H9 (cell line): ENCODE measurements around the gene SEMA3E. TPM values are rescaled to one million over a fixed set of nuclear protein-coding genes. Genes with fewer than 3 reads are reported as not detected.

Experiments
- DNase-seq: peaks from one replicate; pipeline ENCODE4 v3.0.0-alpha.2; 2017
- H2AFZ ChIP-seq: one replicate; pipeline ENCODE4 v1.6.1; 2013; ENCODE audit warnings: mild to moderate bottlenecking, low read length, control low read depth, moderate library complexity
- H2AK5ac ChIP-seq: 2 replicates; pipeline ENCODE4 v1.6.1; 2013; ENCODE audit warnings: low read length, control low read depth, mixed read lengths; ENCODE audit not compliant: insufficient read length
- H2BK120ac ChIP-seq: one replicate; pipeline ENCODE4 v1.6.1; 2013; ENCODE audit warnings: low read depth, mild to moderate bottlenecking, low read length, control low read depth, inconsistent platforms; ENCODE audit not compliant: poor library complexity, severe bottlenecking
- H2BK12ac ChIP-seq: 2 replicates; pipeline ENCODE4 v1.6.1; 2013; ENCODE audit warnings: low read length, control low read depth, mixed read lengths, low read depth; ENCODE audit not compliant: insufficient read length
- H2BK15ac ChIP-seq: 2 replicates; pipeline ENCODE4 v1.6.1; 2013; ENCODE audit warnings: low read depth, low read length, control low read depth
- H2BK20ac ChIP-seq: one replicate; pipeline ENCODE4 v1.6.1; 2013; ENCODE audit warnings: low read depth, mild to moderate bottlenecking, low read length, control low read depth, inconsistent platforms; ENCODE audit not compliant: poor library complexity, severe bottlenecking
- H2BK5ac ChIP-seq: 2 replicates; pipeline ENCODE4 v1.6.1; 2013; ENCODE audit warnings: low read length, control low read depth, mixed read lengths; ENCODE audit not compliant: insufficient read length
- H3K14ac ChIP-seq: 2 replicates; pipeline ENCODE4 v1.6.1; 2013; ENCODE audit warnings: low read length, control low read depth; ENCODE audit not compliant: insufficient read depth
- H3K18ac ChIP-seq: 2 replicates; pipeline ENCODE4 v1.6.1; 2013; ENCODE audit warnings: low read depth, mild to moderate bottlenecking, mixed read lengths, low read length, control low read depth; ENCODE audit not compliant: insufficient read length
- H3K23ac ChIP-seq: 2 replicates; pipeline ENCODE4 v1.6.1; 2013; ENCODE audit warnings: low read length, control low read depth, mixed read lengths, low read depth; ENCODE audit not compliant: insufficient read length
- H3K23me2 ChIP-seq: 2 replicates; pipeline ENCODE4 v1.6.1; 2013; ENCODE audit warnings: low read depth, mild to moderate bottlenecking, mixed read lengths, low read length, control low read depth; ENCODE audit not compliant: insufficient read length, poor library complexity, severe bottlenecking
- H3K27ac ChIP-seq: 2 replicates; pipeline ENCODE4 v1.5.1; 2013; ENCODE audit warnings: low read length, control low read depth, mixed read lengths, low read depth; ENCODE audit not compliant: insufficient read length
- H3K27me3 ChIP-seq: 2 replicates; pipeline ENCODE4 v1.6.1; 2013; ENCODE audit warnings: low read length, control low read depth, inconsistent platforms; ENCODE audit not compliant: insufficient read depth
- H3K4ac ChIP-seq: 2 replicates; pipeline ENCODE4 v1.6.1; 2013; ENCODE audit warnings: low read depth, mild to moderate bottlenecking, control low read depth, inconsistent platforms, low read length, moderate library complexity
- H3K4me1 ChIP-seq: 2 replicates; pipeline ENCODE4 v1.6.1; 2013; ENCODE audit warnings: low read length, control low read depth, inconsistent platforms; ENCODE audit not compliant: insufficient read depth
- H3K4me2 ChIP-seq: 2 replicates; pipeline ENCODE4 v1.6.1; 2013; ENCODE audit warnings: low read length, control low read depth, mixed read lengths; ENCODE audit not compliant: insufficient read length, insufficient read depth
- H3K56ac ChIP-seq: 2 replicates; pipeline ENCODE4 v1.6.1; 2013; ENCODE audit warnings: low read depth, mild to moderate bottlenecking, mixed read lengths, low read length, control low read depth; ENCODE audit not compliant: insufficient read length
- H3K79me1 ChIP-seq: 2 replicates; pipeline ENCODE4 v1.6.1; 2013; ENCODE audit warnings: low read depth, mild to moderate bottlenecking, moderate library complexity, low read length, control low read depth, inconsistent platforms; ENCODE audit not compliant: insufficient read depth, poor library complexity, severe bottlenecking
- H3K79me2 ChIP-seq: 2 replicates; pipeline ENCODE4 v1.6.1; 2013; ENCODE audit warnings: low read length, control low read depth, inconsistent platforms; ENCODE audit not compliant: insufficient read depth
- H3K9ac ChIP-seq: 2 replicates; pipeline ENCODE4 v1.6.1; 2013; ENCODE audit warnings: low read length, control low read depth, mixed read lengths; ENCODE audit not compliant: insufficient read length; ENCODE audit errors: extremely low read depth
- H3K9me3 ChIP-seq: one replicate; pipeline ENCODE4 v1.6.1; 2013; ENCODE audit warnings: low read depth, low read length, inconsistent platforms; ENCODE audit not compliant: control insufficient read depth
- H3T11ph ChIP-seq: one replicate; pipeline ENCODE4 v1.6.1; 2013; ENCODE audit warnings: mild to moderate bottlenecking, low read length, control low read depth, inconsistent platforms
- H4K20me1 ChIP-seq: one replicate; pipeline ENCODE4 v1.6.1; 2013; ENCODE audit not compliant: control insufficient read depth, insufficient read length, insufficient read depth
- H4K5ac ChIP-seq: 2 replicates; pipeline ENCODE4 v1.6.1; 2013; ENCODE audit warnings: low read depth, mild to moderate bottlenecking, mixed read lengths, low read length, control low read depth; ENCODE audit not compliant: insufficient read length
- H4K8ac ChIP-seq: replicated peaks from 2 replicates; pipeline ENCODE4 v1.6.1; 2013; ENCODE audit warnings: low read length, control low read depth, mixed read lengths, low read depth; ENCODE audit not compliant: insufficient read length
- H4K91ac ChIP-seq: 2 replicates; pipeline ENCODE4 v1.6.1; 2013; ENCODE audit warnings: low read depth, mild to moderate bottlenecking, moderate library complexity, mixed read lengths, low read length, control low read depth; ENCODE audit not compliant: insufficient read length
- H3K27ac Mint-ChIP-seq, 3 experiments: 2 replicates in 2 of 3; 3 replicates in 1 of 3; pipeline ENCODE4 v1.8.0; 2020 to 2021; ENCODE audit warnings: mixed read lengths in 3 of 3, mild to moderate bottlenecking in 1 of 3, moderate library complexity in 1 of 3
- H3K27me3 Mint-ChIP-seq: 2 replicates; pipeline ENCODE4 v1.8.0; 2021; ENCODE audit warnings: low read depth, mild to moderate bottlenecking, moderate library complexity, mixed read lengths
- H3K36me3 Mint-ChIP-seq, 3 experiments: 2 replicates in 2 of 3; 3 replicates in 1 of 3; pipeline ENCODE4 v1.8.0; 2020 to 2021; ENCODE audit warnings: low read depth in 3 of 3, mixed read lengths in 3 of 3; ENCODE audit not compliant: insufficient read depth in 1 of 3
- H3K4me1 Mint-ChIP-seq, 2 experiments: 2 replicates each; pipeline ENCODE4 v1.8.0; 2020; ENCODE audit warnings: mixed read lengths in 2 of 2
- H3K4me3 Mint-ChIP-seq, 2 experiments: 2 replicates in 1 of 2; 3 replicates in 1 of 2; pipeline ENCODE4 v1.8.0; 2020 to 2021; ENCODE audit warnings: mild to moderate bottlenecking in 2 of 2, mixed read lengths in 2 of 2, moderate library complexity in 1 of 2
- H3K9me3 Mint-ChIP-seq, 2 experiments: 2 replicates in 1 of 2; 3 replicates in 1 of 2; pipeline ENCODE4 v1.8.0; 2020; ENCODE audit warnings: mild to moderate bottlenecking in 2 of 2, mixed read lengths in 2 of 2, moderate library complexity in 1 of 2
- CTCF ChIP-seq: fragments of 200-600 bp; sonication (generic); conservative IDR thresholded peaks from 3 replicates; pipeline ENCODE4 v1.8.0; 2021; ENCODE audit warnings: antibody characterized with exemption, mild to moderate bottlenecking
- WGBS: extraction: QIAGEN DNeasy Blood & Tissue Kit; methylation state at CpG from one replicate; pipeline ENCODE4 v1.1.7; 2013; ENCODE audit warnings: missing lambda C conversion rate, low lambda C conversion rate, mixed read lengths; ENCODE audit not compliant: insufficient read length; ENCODE audit errors: extremely low coverage; 5-methylcytosine and 5-hydroxymethylcytosine counted together
- total RNA-seq: library from RNA; stranded (reverse); gene quantifications from 2 replicates; pipeline ENCODE4 v1.2.1, GENCODE V29; 2021

The SEMA3E gene
- total RNA-seq, 1 experiment from 2014 or later: 0.39 TPM

GRCh38 chr7:83326223-83326622 lies 322.7 kb downstream of the SEMA3E start:
- Histone ChIP-seq H3K27me3 (no peaks in the 10 kb centered on the region), H3K18ac (no peak overlapping the region), H3K9ac (no peak overlapping the region), H3T11ph (no peak overlapping the region), H3K9me3 (no peaks in the 10 kb centered on the region), H3K27ac (no peak overlapping the region), H2AFZ (no peak overlapping the region), H3K56ac (no peak overlapping the region), H2BK120ac (no peak overlapping the region), H4K8ac (no peak overlapping the region), H4K20me1 (no peaks in the 10 kb centered on the region), H2BK15ac (no peak overlapping the region), H3K4me2 (no peak overlapping the region), H3K23ac (no peak overlapping the region), H4K5ac (no peak overlapping the region), H3K23me2 (no peaks in the 10 kb centered on the region), H2BK20ac (no peak overlapping the region), H3K79me2 (no peaks in the 10 kb centered on the region), H3K4ac (no peak overlapping the region), H3K14ac (no peak overlapping the region), H4K91ac (no peak overlapping the region), H2BK12ac (no peak overlapping the region), H3K4me1 (no peaks in the 10 kb centered on the region), H3K79me1 (no peaks in the 10 kb centered on the region), H2BK5ac (no peak overlapping the region), H2AK5ac (no peak overlapping the region)
- TF ChIP-seq CTCF: no peak
- Mint-ChIP-seq H3K27ac (no peak overlapping the region), H3K4me1 (no peaks in the 10 kb centered on the region), H3K9me3 (no peaks in the 10 kb centered on the region), H3K27me3 (0 out of 2 replicates have a peak, but pooled peaks cover 2% of the 10 kb centered on the region), H3K4me3 (no peak overlapping the region), H3K36me3 (no peaks in the 10 kb centered on the region)
- no CpG with 5 or more reads among the region's 2 CpGs for WGBS
- no peak for DNase-seq
